ENCODE results near the gene RABGGTB.
"Not testable (repeated sequence)": the region's sequence is repeated elsewhere in the genome, so short reads cannot be mapped to it uniquely, and the experiment has no call there.

DNA sequence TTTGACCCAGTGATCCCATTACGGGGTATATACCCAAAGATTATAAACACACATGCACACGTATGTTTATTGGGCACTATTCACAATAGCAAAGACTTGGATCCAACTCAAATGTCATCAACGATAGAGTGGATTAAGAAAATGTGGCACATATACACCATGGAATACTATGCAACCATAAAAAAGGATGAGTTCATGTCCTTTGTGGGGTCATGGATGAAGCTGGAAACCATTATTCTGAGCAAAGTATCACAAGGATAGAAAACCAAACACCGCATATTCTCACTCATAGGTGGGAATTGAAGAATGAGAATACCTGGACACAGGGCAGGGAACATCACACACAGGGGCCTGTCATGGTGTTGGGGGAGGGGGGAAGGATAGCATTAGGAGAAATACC lies 2.1 kb upstream of the RABGGTB start:
- TF ChIP-seq, protein P1, sequence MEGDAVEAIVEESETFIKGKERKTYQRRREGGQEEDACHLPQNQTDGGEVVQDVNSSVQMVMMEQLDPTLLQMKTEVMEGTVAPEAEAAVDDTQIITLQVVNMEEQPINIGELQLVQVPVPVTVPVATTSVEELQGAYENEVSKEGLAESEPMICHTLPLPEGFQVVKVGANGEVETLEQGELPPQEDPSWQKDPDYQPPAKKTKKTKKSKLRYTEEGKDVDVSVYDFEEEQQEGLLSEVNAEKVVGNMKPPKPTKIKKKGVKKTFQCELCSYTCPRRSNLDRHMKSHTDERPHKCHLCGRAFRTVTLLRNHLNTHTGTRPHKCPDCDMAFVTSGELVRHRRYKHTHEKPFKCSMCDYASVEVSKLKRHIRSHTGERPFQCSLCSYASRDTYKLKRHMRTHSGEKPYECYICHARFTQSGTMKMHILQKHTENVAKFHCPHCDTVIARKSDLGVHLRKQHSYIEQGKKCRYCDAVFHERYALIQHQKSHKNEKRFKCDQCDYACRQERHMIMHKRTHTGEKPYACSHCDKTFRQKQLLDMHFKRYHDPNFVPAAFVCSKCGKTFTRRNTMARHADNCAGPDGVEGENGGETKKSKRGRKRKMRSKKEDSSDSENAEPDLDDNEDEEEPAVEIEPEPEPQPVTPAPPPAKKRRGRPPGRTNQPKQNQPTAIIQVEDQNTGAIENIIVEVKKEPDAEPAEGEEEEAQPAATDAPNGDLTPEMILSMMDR (IDR thresholded peaks at IDR 0.05), result not testable (repeated sequence)
- not testable (repeated sequence) for TF ChIP-seq POLR2A (IDR thresholded peaks at IDR 0.05)
